Measurements from ENCODE around the gene RHOBTB1.

The RHOBTB1 gene

DNA sequence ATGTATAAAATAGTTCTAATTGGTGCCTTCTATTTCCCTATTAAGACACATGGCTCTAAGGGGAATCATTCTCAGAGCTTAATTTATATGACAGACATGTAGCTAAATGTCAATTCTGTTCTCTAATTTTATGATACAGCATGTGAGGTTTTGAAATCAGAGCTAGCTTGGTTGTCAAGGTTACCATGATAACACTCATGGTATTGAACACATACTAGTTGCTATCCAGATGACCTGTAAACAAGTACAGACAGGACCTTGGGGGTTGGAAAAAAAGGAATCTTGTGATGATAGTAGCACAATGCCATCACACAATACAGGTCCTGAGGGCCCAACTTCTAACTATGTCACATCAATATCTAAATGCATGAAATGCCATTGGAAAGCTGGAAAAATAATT lies 49.2 kb downstream of the RHOBTB1 start:
- Histone ChIP-seq H3K4me1 (peaks cover 0 to 31% (median 19%) of the 10 kb centered on the region in 4 donors), H3K4me3 (no peak overlapping the region), H3K9me3 (no peaks in the 10 kb centered on the region), H3K27me3 (no peaks in the 10 kb centered on the region), H3K36me3 (no peaks in the 10 kb centered on the region), H3K27ac (no peak overlapping the region)
- intact Hi-C loops (cut with DNase I; ENCODE audit: low total_unique reads): no loop called here
- DNase-seq: no peak
- TF ChIP-seq, protein P1, sequence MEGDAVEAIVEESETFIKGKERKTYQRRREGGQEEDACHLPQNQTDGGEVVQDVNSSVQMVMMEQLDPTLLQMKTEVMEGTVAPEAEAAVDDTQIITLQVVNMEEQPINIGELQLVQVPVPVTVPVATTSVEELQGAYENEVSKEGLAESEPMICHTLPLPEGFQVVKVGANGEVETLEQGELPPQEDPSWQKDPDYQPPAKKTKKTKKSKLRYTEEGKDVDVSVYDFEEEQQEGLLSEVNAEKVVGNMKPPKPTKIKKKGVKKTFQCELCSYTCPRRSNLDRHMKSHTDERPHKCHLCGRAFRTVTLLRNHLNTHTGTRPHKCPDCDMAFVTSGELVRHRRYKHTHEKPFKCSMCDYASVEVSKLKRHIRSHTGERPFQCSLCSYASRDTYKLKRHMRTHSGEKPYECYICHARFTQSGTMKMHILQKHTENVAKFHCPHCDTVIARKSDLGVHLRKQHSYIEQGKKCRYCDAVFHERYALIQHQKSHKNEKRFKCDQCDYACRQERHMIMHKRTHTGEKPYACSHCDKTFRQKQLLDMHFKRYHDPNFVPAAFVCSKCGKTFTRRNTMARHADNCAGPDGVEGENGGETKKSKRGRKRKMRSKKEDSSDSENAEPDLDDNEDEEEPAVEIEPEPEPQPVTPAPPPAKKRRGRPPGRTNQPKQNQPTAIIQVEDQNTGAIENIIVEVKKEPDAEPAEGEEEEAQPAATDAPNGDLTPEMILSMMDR (IDR thresholded peaks at IDR 0.05): no peak

DNA sequence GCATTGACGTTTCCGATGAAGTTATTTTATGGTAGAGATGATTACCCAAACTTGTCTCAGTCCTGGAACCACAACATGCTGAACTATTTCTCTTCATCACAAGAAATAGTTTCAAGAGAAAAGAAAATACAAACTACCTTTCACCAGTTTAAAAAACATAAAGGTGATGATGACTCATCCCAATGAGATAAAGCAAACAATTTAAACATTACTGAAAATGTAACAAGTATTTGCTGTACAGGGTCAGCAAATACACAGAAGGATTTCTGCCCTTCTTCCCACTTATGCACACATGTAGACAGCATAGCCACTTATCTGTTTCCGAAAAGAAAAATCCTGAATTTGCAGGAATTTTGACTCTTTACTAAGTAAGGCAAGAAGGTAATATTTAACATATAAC lies 50.8 kb downstream of the RHOBTB1 start:
- Histone ChIP-seq H3K36me3 (peaks cover 4 to 6% (median 5%) of the 10 kb centered on the region in 3 donors), H3K27me3 (no peaks in the 10 kb centered on the region), H3K4me3 (no peak overlapping the region), H3K27ac (no peak overlapping the region), H3K9me3 (no peaks in the 10 kb centered on the region), H3K4me1 (peaks cover 0 to 31% (median 19%) of the 10 kb centered on the region in 4 donors)
- DNase-seq: no peak
- TF ChIP-seq, protein P1 (IDR thresholded peaks at IDR 0.05): no peak
- intact Hi-C loops (cut with DNase I; ENCODE audit: low total_unique reads): no loop called here

DNA sequence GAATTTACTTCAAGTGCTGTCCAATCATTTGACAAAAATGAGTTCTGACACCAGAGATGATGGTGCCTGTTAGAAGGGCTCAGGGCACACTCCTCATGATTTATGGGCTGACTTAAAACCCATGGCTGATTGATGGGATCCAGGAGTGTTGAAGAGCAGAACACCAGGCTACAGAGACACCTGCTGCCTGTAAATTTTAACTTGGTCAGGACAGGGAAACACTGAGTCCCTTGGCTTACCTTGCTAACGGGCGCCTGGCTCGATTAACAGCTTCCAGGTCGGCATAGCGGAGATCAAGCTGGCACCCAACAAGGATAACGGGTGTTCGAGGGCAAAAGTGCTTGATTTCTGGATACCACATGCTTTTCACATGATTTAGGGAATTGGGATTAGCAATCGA lies 51.4 kb downstream of the RHOBTB1 start:
- Histone ChIP-seq H3K36me3 (peaks cover 6 to 8% (median 8%) of the 10 kb centered on the region in 3 donors), H3K4me3 (no peak overlapping the region), H3K4me1 (peaks cover 0 to 31% (median 19%) of the 10 kb centered on the region in 4 donors), H3K9me3 (no peaks in the 10 kb centered on the region), H3K27ac (no peak overlapping the region), H3K27me3 (no peaks in the 10 kb centered on the region)
- no peak for DNase-seq
- intact Hi-C loops (cut with DNase I; ENCODE audit: low total_unique reads): no loop called here
- TF ChIP-seq, protein P1 (IDR thresholded peaks at IDR 0.05): no peak

DNA sequence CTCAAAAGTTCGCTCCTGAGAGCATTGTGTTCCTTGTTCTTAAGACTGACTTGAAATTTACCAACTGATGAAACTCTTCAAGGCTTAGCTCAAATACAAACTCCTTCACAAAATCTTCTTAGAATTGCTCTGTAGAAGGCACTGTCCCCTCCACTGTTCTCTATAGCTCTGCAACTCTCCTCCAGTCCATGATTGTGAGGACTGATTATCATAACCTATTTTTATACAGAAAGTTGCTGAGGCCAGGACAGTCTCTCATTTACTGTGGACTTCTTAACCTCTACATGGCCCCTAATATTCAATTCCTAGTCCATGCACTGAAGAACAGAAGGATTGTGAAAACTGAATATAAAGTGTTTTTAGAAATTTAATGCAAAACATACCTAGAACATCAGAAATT lies 53.2 kb downstream of the RHOBTB1 start:
- H3K4me3 ChIP-seq: no peak overlapping the region
- H3K4me1 ChIP-seq: peaks cover 0 to 14% (median 9%) of the 10 kb centered on the region in 4 donors
- H3K27me3 ChIP-seq: no peaks in the 10 kb centered on the region
- H3K27ac ChIP-seq: no peak overlapping the region
- peaks cover 8 to 9% (median 8%) of the 10 kb centered on the region in 3 donors for H3K36me3 ChIP-seq
- H3K9me3 ChIP-seq: no peaks in the 10 kb centered on the region
- intact Hi-C loops (cut with DNase I; ENCODE audit: low total_unique reads): no loop called here
- no peak for DNase-seq
- TF ChIP-seq, protein P1 (IDR thresholded peaks at IDR 0.05): no peak

DNA sequence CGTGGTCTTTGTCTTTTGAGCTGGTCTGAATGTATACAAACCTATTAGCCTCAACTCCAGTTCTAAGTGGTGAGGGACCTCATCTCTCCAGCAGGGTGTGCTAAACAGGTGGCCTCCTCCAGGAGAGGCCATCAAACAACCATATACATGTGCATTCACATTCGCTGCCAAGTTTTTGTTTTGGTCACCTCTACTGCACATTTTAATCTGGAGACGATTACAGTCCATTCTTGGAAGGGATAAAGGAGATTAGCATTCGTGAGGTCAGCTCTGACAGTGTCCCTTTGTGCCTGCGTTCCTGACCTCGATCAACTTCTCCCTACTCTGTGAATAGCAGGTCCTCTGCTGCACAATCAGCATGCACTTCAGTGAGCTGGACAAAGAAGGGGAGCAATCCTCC lies 60.8 kb downstream of the RHOBTB1 start:
- no peak overlapping the region for H3K4me3 ChIP-seq
- no peaks in the 10 kb centered on the region for H3K4me1 ChIP-seq
- no peak overlapping the region for H3K27ac ChIP-seq
- TF ChIP-seq, protein P1 (IDR thresholded peaks at IDR 0.05): peak in 1 of 2 experiments; percentile 31
- no peak for DNase-seq
- peaks cover 2 to 21% (median 20%) of the 10 kb centered on the region in 3 donors for H3K36me3 ChIP-seq
- intact Hi-C loops (cut with DNase I; ENCODE audit: low total_unique reads): no loop called here
- H3K27me3 ChIP-seq: no peaks in the 10 kb centered on the region
- H3K9me3 ChIP-seq: no peaks in the 10 kb centered on the region

DNA sequence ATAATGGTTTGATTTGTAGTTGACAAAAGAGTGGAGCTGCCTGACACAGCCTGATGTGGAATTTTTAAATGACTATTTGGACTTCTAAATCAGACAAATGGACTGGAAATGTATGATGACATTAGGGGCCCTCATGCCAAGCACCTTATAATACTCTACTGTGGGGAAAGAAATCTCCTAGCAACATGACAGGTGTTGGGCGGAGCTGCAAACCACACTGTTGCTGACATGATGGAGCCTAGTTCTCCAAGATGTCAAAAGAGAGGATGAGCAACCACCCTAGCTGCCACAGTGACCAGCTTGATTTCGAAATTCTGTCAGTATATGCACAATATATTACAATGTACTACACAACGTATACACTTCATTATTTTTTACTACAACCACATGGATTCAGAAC lies 65.8 kb downstream of the RHOBTB1 start:
- no peak for DNase-seq
- intact Hi-C loops (cut with DNase I; ENCODE audit: low total_unique reads): no loop called here
- TF ChIP-seq, protein P1 (IDR thresholded peaks at IDR 0.05): no peak
- H3K4me1 ChIP-seq: peaks cover 0 to 26% (median 14%) of the 10 kb centered on the region in 4 donors
- H3K4me3 ChIP-seq: no peak overlapping the region
- no peaks in the 10 kb centered on the region for H3K9me3 ChIP-seq
- peaks cover 0 to 13% (median 9%) of the 10 kb centered on the region in 3 donors for H3K36me3 ChIP-seq
- no peaks in the 10 kb centered on the region for H3K27me3 ChIP-seq
- H3K27ac ChIP-seq: no peak overlapping the region

All from tibial artery (tissue), 4 donors.